ENCODE measurements around the gene BCL7C.

- TF ChIP-seq CTCF (optimal IDR thresholded peaks at IDR 0.05 in 1 of 3, IDR thresholded peaks at IDR 0.05 in 1 of 3, conservative IDR thresholded peaks at IDR 0.05 in 1 of 3; ENCODE audit: extremely low read depth in 1 of 3, insufficient read depth in 2 of 3, low read length in 3 of 3) (peak in 2 of 3 experiments; percentile 29 to 66), EZH2 (IDR thresholded peaks at IDR 0.05; ENCODE audit: low read length) (no peak)
These were observed 8.4 kb upstream of the BCL7C start for GRCh38 chr16:30902029-30902972.
